HG03457 (cell line): ENCODE results near the gene METTL15.
A peak's percentile ranks its signal among the peaks of the same experiment; 100 is the strongest.
"Not testable (repeated sequence)": the region's sequence is repeated elsewhere in the genome, so short reads cannot be mapped to it uniquely, and the experiment has no call there.

Experiments
- ATAC-seq: cut with Tn5 transposase; IDR thresholded peaks from one replicate; pipeline ENCODE4 v1.9.1; 2021; ENCODE audit warnings: moderate number of reproducible peaks; ENCODE audit not compliant: unreplicated experiment

Gene METTL15

GRCh38 chr11:28108958-28109357 is 770 bp downstream of the METTL15 start:
- ATAC-seq = no peak

- peak; percentile 27 for ATAC-seq
These were observed 2.1 kb downstream of the METTL15 start for GRCh38 chr11:28110108-28110820.

- no peak for ATAC-seq
These were observed 2.6 kb downstream of the METTL15 start for GRCh38 chr11:28110821-28111200.

GRCh38 chr11:28114116-28114515 is 5.9 kb downstream of the METTL15 start:
- no peak for ATAC-seq

GRCh38 chr11:28114731-28115130 is 6.5 kb downstream of the METTL15 start:
- no peak for ATAC-seq

- no peak for ATAC-seq
These were observed 9.5 kb downstream of the METTL15 start for GRCh38 chr11:28117712-28118111.

GRCh38 chr11:28123151-28123581 is 15.0 kb downstream of the METTL15 start:
- ATAC-seq = no peak

GRCh38 chr11:28132548-28132947 is 24.4 kb downstream of the METTL15 start:
- ATAC-seq = no peak

- ATAC-seq = no peak
These were observed 25.0 kb downstream of the METTL15 start for GRCh38 chr11:28133146-28133545.

- ATAC-seq = not testable (repeated sequence)
These were observed 28.0 kb downstream of the METTL15 start for GRCh38 chr11:28136157-28136556.

GRCh38 chr11:28137366-28137765 is 29.2 kb downstream of the METTL15 start:
- no peak for ATAC-seq

- no peak for ATAC-seq
These were observed 29.6 kb downstream of the METTL15 start for GRCh38 chr11:28137832-28138231.

GRCh38 chr11:28139841-28140415 is 31.7 kb downstream of the METTL15 start:
- no peak for ATAC-seq

GRCh38 chr11:28140689-28141455 is 32.7 kb downstream of the METTL15 start:
- ATAC-seq = no peak

GRCh38 chr11:28142724-28143123 is 34.5 kb downstream of the METTL15 start:
- no peak for ATAC-seq

- ATAC-seq = no peak
These were observed 36.6 kb downstream of the METTL15 start for GRCh38 chr11:28144808-28145207.

GRCh38 chr11:28146123-28146751 is 38.0 kb downstream of the METTL15 start:
- ATAC-seq = no peak

- no peak for ATAC-seq
These were observed 44.6 kb downstream of the METTL15 start for GRCh38 chr11:28152743-28153142.

GRCh38 chr11:28153586-28153985 is 45.4 kb downstream of the METTL15 start:
- no peak for ATAC-seq

- ATAC-seq = no peak
These were observed 60.5 kb downstream of the METTL15 start for GRCh38 chr11:28168718-28169117.

GRCh38 chr11:28169816-28170215 is 61.6 kb downstream of the METTL15 start:
- no peak for ATAC-seq

GRCh38 chr11:28170759-28171158 is 62.6 kb downstream of the METTL15 start:
- no peak for ATAC-seq
